Measurements from ENCODE around the gene CH25H.

DNA sequence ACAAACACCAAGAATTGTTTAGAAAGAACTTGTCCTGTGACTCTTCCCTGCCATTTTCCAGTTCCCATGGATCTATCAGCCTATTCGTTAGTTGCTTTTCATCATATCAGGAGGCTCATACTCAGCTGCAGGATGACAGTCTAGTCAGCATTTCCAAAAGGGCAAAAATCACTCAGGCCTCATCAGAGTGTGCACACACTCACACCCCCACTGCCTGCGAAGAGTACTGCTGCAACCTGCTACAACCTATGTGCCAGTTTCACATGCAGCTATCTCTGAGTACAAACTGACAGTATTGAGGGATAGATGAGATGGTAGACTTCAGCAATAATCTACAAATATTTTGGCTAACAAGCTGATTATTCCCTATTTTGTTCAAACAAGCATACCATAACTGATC is 24.2 kb downstream of the CH25H start:
- no peak for TF ChIP-seq CBX5 (IDR thresholded peaks at IDR 0.05; ENCODE audit: low read depth)
- TF ChIP-seq, protein P1, sequence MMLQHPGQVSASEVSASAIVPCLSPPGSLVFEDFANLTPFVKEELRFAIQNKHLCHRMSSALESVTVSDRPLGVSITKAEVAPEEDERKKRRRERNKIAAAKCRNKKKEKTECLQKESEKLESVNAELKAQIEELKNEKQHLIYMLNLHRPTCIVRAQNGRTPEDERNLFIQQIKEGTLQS (IDR thresholded peaks at IDR 0.05; ENCODE audit: borderline replicate concordance, extremely low read depth, low read depth, low read length), result no peak
- TF ChIP-seq POLR2A (IDR thresholded peaks at IDR 0.05; ENCODE audit: low read depth, low read length), result no peak
- TF ChIP-seq EP300 (IDR thresholded peaks at IDR 0.05; ENCODE audit: borderline replicate concordance in 1 of 2, control insufficient read depth in 1 of 2, low read depth in 2 of 2, low read length in 2 of 2), result no peak
- no peak for TF ChIP-seq ZNF274 (IDR thresholded peaks at IDR 0.05; ENCODE audit: insufficient read depth, insufficient read length)
- no peak for TF ChIP-seq SIX5 (IDR thresholded peaks at IDR 0.05; ENCODE audit: low read depth, low read length, severe bottlenecking)
